ENCODE measurements around the gene BMF.

Gene BMF

GRCh38 chr15:40104296-40104864 lies 4.3 kb downstream of the BMF start:
- Histone ChIP-seq H3K79me2 (ENCODE audit: insufficient read depth, low read length) (peaks cover 58% of the 10 kb centered on the region), H3K27ac (ENCODE audit: low read depth, low read length) (peak overlapping the region; percentile 98)
- no peak for TF ChIP-seq CTCF (IDR thresholded peaks at IDR 0.05; ENCODE audit: insufficient read depth, low read length, poor library complexity, severe bottlenecking)
- TF ChIP-seq EZH2phosphoT487 (conservative IDR thresholded peaks at IDR 0.05; ENCODE audit: low read length): no peak

GRCh38 chr15:40103864-40104271 lies 4.8 kb downstream of the BMF start:
- Histone ChIP-seq H2AFZ (ENCODE audit: low read depth, low read length, severe bottlenecking) (no peak overlapping the region), H3K79me2 (ENCODE audit: insufficient read depth, low read length) (peaks cover 58% of the 10 kb centered on the region), H3K36me3 (ENCODE audit: low read length) (no peaks in the 10 kb centered on the region; the same call in 1 of the 2 replicates), H3K9me3 (ENCODE audit: insufficient read depth, low read length) (no peaks in the 10 kb centered on the region), H4K20me1 (ENCODE audit: low read depth, low read length) (no peaks in the 10 kb centered on the region), H3K4me3 (ENCODE audit: insufficient read depth, low read length, poor library complexity, severe bottlenecking) (peak overlapping the region; percentile 35), H3K4me2 (ENCODE audit: low read depth, low read length, poor library complexity, severe bottlenecking) (peak overlapping the region; percentile 79), H3F3A (ENCODE audit: insufficient read depth) (peaks cover 82% of the 10 kb centered on the region), H3K27ac (ENCODE audit: low read depth, low read length) (peak overlapping the region; percentile 98), H3K27me3 (ENCODE audit: low read length) (no peaks in the 10 kb centered on the region), H3K9me2 (replicated peaks; ENCODE audit: insufficient read depth, low read length) (no peaks in the 10 kb centered on the region), H3K9ac (ENCODE audit: low read length) (peak overlapping the region; percentile 74)
- TF ChIP-seq EZH2phosphoT487 (conservative IDR thresholded peaks at IDR 0.05; ENCODE audit: low read length) (no peak), CTCF (IDR thresholded peaks at IDR 0.05; ENCODE audit: insufficient read depth, low read length, poor library complexity, severe bottlenecking) (no peak)

More at GRCh38 chr15:40104296-40104864, 4.3 kb downstream of the BMF start:
- Histone ChIP-seq H2AFZ (ENCODE audit: low read depth, low read length, severe bottlenecking) (no peak overlapping the region), H3K36me3 (ENCODE audit: low read length) (no peaks in the 10 kb centered on the region; the same call in 1 of the 2 replicates), H3K27me3 (ENCODE audit: low read length) (no peaks in the 10 kb centered on the region), H3K4me2 (ENCODE audit: low read depth, low read length, poor library complexity, severe bottlenecking) (peak overlapping the region; percentile 79), H4K20me1 (ENCODE audit: low read depth, low read length) (no peaks in the 10 kb centered on the region), H3K9me2 (replicated peaks; ENCODE audit: insufficient read depth, low read length) (no peaks in the 10 kb centered on the region), H3K9ac (ENCODE audit: low read length) (peak overlapping the region; percentile 74), H3F3A (ENCODE audit: insufficient read depth) (peaks cover 79% of the 10 kb centered on the region), H3K4me3 (ENCODE audit: insufficient read depth, low read length, poor library complexity, severe bottlenecking) (peak overlapping the region; percentile 35), H3K9me3 (ENCODE audit: insufficient read depth, low read length) (no peaks in the 10 kb centered on the region)

- Histone ChIP-seq H3K4me3 (ENCODE audit: insufficient read depth, low read length, poor library complexity, severe bottlenecking) (peak overlapping the region; percentile 35), H3F3A (ENCODE audit: insufficient read depth) (peaks cover 88% of the 10 kb centered on the region), H3K36me3 (ENCODE audit: low read length) (no peaks in the 10 kb centered on the region; the same call in 1 of the 2 replicates), H4K20me1 (ENCODE audit: low read depth, low read length) (no peaks in the 10 kb centered on the region), H3K9me3 (ENCODE audit: insufficient read depth, low read length) (no peaks in the 10 kb centered on the region), H3K9me2 (replicated peaks; ENCODE audit: insufficient read depth, low read length) (no peaks in the 10 kb centered on the region), H3K79me2 (ENCODE audit: insufficient read depth, low read length) (peaks cover 57% of the 10 kb centered on the region), H3K27ac (ENCODE audit: low read depth, low read length) (peak overlapping the region; percentile 98), H3K4me2 (ENCODE audit: low read depth, low read length, poor library complexity, severe bottlenecking) (peak overlapping the region; percentile 79), H3K27me3 (ENCODE audit: low read length) (no peaks in the 10 kb centered on the region), H3K9ac (ENCODE audit: low read length) (peak overlapping the region; percentile 74), H2AFZ (ENCODE audit: low read depth, low read length, severe bottlenecking) (no peak overlapping the region)
- no peak for TF ChIP-seq CTCF (IDR thresholded peaks at IDR 0.05; ENCODE audit: insufficient read depth, low read length, poor library complexity, severe bottlenecking)
- TF ChIP-seq EZH2phosphoT487 (conservative IDR thresholded peaks at IDR 0.05; ENCODE audit: low read length): no peak
Measured at GRCh38 chr15:40102897-40103858, 5.5 kb downstream of the BMF start.

All from SU-DHL-6 (cell line).